Measurements from ENCODE around the gene AMDHD1. TPM values are rescaled to one million over a fixed set of nuclear protein-coding genes. Genes with fewer than 3 reads are reported as not detected.

Gene AMDHD1
- total RNA-seq: 1 to 10 TPM in 2 of 3 donors, under 1 TPM in 1; 0.98 to 2.8 (median 1.3) TPM

GRCh38 chr12:95943330-95943842 lies at the start of gene AMDHD1:
AMDHD1 (plus strand) TSS chr12:95943331; CDS start chr12:95943399, 68 bp downstream.
- Histone ChIP-seq H3K27me3 (no peaks in the 10 kb centered on the region), H3K36me3 (no peaks in the 10 kb centered on the region), H3K4me3 (peak within 1 kb of the TSS; percentile 65 to 77 (median 76)), H3K27ac (peak within 1 kb of the TSS; percentile 91 to 94), H3K4me1 (no peaks in the 10 kb centered on the region), H3K9me3 (no peaks in the 10 kb centered on the region)
- TF ChIP-seq CTCF (IDR thresholded peaks at IDR 0.05): peak in 1 of 3 donors; percentile 23
- no peak for TF ChIP-seq POLR2AphosphoS5 (IDR thresholded peaks at IDR 0.05)
- peak in 1 of 2 donors; percentile 20 for DNase-seq (ENCODE audit: low spot score in 2 of 2)
- intact Hi-C loops (cut with DNase I; ENCODE audit: low total_unique reads): no loop called here

GRCh38 chr12:95896846-95897245 lies 46.3 kb upstream of the AMDHD1 start:
- Histone ChIP-seq H3K4me3 (no peak overlapping the region), H3K27me3 (no peaks in the 10 kb centered on the region), H3K4me1 (no peaks in the 10 kb centered on the region), H3K36me3 (no peaks in the 10 kb centered on the region), H3K27ac (no peak overlapping the region), H3K9me3 (no peaks in the 10 kb centered on the region)
- no peak for TF ChIP-seq POLR2A (IDR thresholded peaks at IDR 0.05)
- no peak for TF ChIP-seq POLR2AphosphoS5 (IDR thresholded peaks at IDR 0.05)
- TF ChIP-seq CTCF (IDR thresholded peaks at IDR 0.05): no peak
- intact Hi-C loops (cut with DNase I; ENCODE audit: low total_unique reads): no loop called here
- no peak for DNase-seq (ENCODE audit: low spot score in 2 of 2)

- no peak for DNase-seq (ENCODE audit: low spot score in 2 of 2)
- H3K4me1 ChIP-seq: no peaks in the 10 kb centered on the region
- H3K9me3 ChIP-seq: peaks cover 0 to 4% of the 10 kb centered on the region in 2 donors
- H3K27ac ChIP-seq: no peak overlapping the region
- TF ChIP-seq CTCF (IDR thresholded peaks at IDR 0.05): no peak
- TF ChIP-seq POLR2AphosphoS5 (IDR thresholded peaks at IDR 0.05): no peak
- no peak for TF ChIP-seq POLR2A (IDR thresholded peaks at IDR 0.05)
- intact Hi-C loops (cut with DNase I; ENCODE audit: low total_unique reads): no loop called here
- no peak overlapping the region for H3K4me3 ChIP-seq
- H3K27me3 ChIP-seq: no peaks in the 10 kb centered on the region
- no peaks in the 10 kb centered on the region for H3K36me3 ChIP-seq
These were observed 45.0 kb upstream of the AMDHD1 start for GRCh38 chr12:95898081-95898480.

GRCh38 chr12:95908573-95908972 lies 34.6 kb upstream of the AMDHD1 start:
- no peak overlapping the region for H3K27ac ChIP-seq
- TF ChIP-seq CTCF (IDR thresholded peaks at IDR 0.05) (no peak), POLR2A (IDR thresholded peaks at IDR 0.05) (no peak), POLR2AphosphoS5 (IDR thresholded peaks at IDR 0.05) (no peak)
- H3K4me1 ChIP-seq: no peaks in the 10 kb centered on the region
- H3K27me3 ChIP-seq: no peaks in the 10 kb centered on the region
- no peak for DNase-seq (ENCODE audit: low spot score in 2 of 2)
- H3K9me3 ChIP-seq: peaks cover 0 to 2% of the 10 kb centered on the region in 2 donors
- H3K4me3 ChIP-seq: no peak overlapping the region
- no peaks in the 10 kb centered on the region for H3K36me3 ChIP-seq
- intact Hi-C loops (cut with DNase I; ENCODE audit: low total_unique reads): no loop called here

- DNase-seq (ENCODE audit: low spot score in 2 of 2): no peak
- Histone ChIP-seq H3K9me3 (no peaks in the 10 kb centered on the region), H3K27ac (no peak overlapping the region), H3K36me3 (no peaks in the 10 kb centered on the region), H3K27me3 (no peaks in the 10 kb centered on the region), H3K4me3 (no peak overlapping the region), H3K4me1 (no peaks in the 10 kb centered on the region)
- no peak for TF ChIP-seq POLR2AphosphoS5 (IDR thresholded peaks at IDR 0.05)
- TF ChIP-seq CTCF (IDR thresholded peaks at IDR 0.05): no peak
- TF ChIP-seq POLR2A (IDR thresholded peaks at IDR 0.05): no peak
- intact Hi-C loops (cut with DNase I; ENCODE audit: low total_unique reads): no loop called here
These were observed 33.3 kb upstream of the AMDHD1 start for GRCh38 chr12:95909871-95910270.
